ENCODE measurements around the gene FTH1. TPM values are rescaled to one million over a fixed set of nuclear protein-coding genes. Genes with fewer than 3 reads are reported as not detected.

Gene FTH1
- total RNA-seq, 2 donors from 2014 or later: 5,286 to 5,395 TPM

DNA sequence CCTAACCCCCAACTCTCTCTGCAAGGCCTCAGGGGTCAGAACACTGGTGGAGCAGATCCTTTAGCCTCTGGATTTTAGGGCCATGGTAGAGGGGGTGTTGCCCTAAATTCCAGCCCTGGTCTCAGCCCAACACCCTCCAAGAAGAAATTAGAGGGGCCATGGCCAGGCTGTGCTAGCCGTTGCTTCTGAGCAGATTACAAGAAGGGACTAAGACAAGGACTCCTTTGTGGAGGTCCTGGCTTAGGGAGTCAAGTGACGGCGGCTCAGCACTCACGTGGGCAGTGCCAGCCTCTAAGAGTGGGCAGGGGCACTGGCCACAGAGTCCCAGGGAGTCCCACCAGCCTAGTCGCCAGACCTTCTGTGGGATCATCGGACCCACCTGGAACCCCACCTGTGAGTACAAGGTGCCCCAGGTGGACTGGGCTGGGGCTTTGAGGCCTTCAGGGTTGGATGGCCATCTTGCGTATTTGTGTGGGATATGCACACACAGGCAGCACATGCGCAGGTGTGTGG is 17.3 kb downstream of the FTH1 start, which contains the start of gene BEST1:
Gene BEST1, plus strand, starts transcription at position 317 of the 513 bp plus-strand sequence. CDS start 1,456 bp downstream, outside the sequence.
- peak within 1 kb of the TSS; percentile 9 to 12 for H3K9ac ChIP-seq (ENCODE audit: low read depth in 2 of 2, low read length in 2 of 2)
- TF ChIP-seq, protein P1, sequence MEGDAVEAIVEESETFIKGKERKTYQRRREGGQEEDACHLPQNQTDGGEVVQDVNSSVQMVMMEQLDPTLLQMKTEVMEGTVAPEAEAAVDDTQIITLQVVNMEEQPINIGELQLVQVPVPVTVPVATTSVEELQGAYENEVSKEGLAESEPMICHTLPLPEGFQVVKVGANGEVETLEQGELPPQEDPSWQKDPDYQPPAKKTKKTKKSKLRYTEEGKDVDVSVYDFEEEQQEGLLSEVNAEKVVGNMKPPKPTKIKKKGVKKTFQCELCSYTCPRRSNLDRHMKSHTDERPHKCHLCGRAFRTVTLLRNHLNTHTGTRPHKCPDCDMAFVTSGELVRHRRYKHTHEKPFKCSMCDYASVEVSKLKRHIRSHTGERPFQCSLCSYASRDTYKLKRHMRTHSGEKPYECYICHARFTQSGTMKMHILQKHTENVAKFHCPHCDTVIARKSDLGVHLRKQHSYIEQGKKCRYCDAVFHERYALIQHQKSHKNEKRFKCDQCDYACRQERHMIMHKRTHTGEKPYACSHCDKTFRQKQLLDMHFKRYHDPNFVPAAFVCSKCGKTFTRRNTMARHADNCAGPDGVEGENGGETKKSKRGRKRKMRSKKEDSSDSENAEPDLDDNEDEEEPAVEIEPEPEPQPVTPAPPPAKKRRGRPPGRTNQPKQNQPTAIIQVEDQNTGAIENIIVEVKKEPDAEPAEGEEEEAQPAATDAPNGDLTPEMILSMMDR (IDR thresholded peaks at IDR 0.05): no peak
- H3K36me3 ChIP-seq: no peaks in the 10 kb centered on the region
- no peaks in the 10 kb centered on the region for H3K27me3 ChIP-seq
- H3K4me3 ChIP-seq: no peak within 1 kb of the TSS
- no peak within 1 kb of the TSS for H3K27ac ChIP-seq
- intact Hi-C loops (cut with DNase I): no loop called here
- no peaks in the 10 kb centered on the region for H3K4me1 ChIP-seq
- no peak for DNase-seq
- no peaks in the 10 kb centered on the region for H3K9me3 ChIP-seq

DNA sequence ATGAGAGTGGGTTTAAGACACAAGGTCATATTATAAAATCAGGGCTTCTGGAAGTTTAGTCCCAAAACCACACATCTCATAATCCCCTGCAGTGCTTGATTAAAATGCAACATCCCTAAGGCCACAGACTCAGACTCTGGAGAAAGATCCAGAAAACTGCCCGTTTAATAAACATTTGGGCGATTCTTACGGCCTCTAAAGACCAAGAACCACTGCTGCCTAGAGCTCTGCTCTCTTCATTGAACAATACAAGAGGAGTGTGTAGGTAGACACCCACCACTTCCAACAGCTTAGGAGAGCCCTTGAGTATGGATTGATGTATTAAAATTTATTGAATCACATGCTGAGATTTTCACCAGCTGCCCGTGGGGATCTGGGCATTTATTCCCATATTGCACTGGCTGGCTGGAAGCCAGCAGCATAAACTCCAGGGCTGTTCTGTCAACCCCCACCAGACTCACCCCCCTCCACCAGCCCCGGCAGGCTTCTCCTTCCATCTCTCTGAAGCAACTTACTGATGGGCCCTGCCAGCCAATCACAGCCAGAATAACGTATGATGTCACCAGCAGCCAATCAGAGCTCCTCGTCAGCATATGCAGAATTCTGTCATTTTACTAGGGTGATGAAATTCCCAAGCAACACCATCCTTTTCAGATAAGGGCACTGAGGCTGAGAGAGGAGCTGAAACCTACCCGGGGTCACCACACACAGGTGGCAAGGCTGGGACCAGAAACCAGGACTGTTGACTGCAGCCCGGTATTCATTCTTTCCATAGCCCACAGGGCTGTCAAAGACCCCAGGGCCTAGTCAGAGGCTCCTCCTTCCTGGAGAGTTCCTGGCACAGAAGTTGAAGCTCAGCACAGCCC is 18.0 kb downstream of the FTH1 start:
- H3K9me3 ChIP-seq: no peaks in the 10 kb centered on the region
- H3K36me3 ChIP-seq: no peaks in the 10 kb centered on the region
- peak overlapping the region; percentile 9 to 12 for H3K9ac ChIP-seq (ENCODE audit: low read depth in 2 of 2, low read length in 2 of 2)
- TF ChIP-seq, protein P1 (IDR thresholded peaks at IDR 0.05): no peak
- no peaks in the 10 kb centered on the region for H3K4me1 ChIP-seq
- peak; percentile 50 for DNase-seq
- H3K27ac ChIP-seq: no peak overlapping the region
- H3K4me3 ChIP-seq: no peak overlapping the region
- intact Hi-C loops (cut with DNase I): loop anchor here (5.0 kb wide), 2 partner anchors 108 to 152 kb away; no protein-coding TSS in a partner anchor
- no peaks in the 10 kb centered on the region for H3K27me3 ChIP-seq

DNA sequence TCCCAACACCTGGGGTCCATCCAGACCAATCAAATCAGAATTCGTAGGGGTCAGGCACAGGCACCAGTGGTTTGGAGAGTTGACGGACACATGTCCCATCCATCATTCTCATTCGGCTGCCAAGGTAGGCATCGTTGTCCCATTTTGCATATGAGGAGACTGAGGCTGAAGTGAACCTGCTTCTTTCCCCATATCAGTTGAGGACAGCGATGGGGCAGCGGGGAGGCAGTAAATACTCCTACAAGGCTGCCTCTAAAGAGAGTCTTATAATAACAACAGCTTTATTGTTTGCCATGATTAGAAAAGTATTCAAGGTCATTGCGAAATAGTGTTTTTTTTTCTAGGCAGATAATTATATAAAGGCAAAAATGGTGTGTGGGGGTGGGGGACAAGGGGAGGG is 18.9 kb downstream of the FTH1 start:
- H3K36me3 ChIP-seq: no peaks in the 10 kb centered on the region
- no peaks in the 10 kb centered on the region for H3K4me1 ChIP-seq
- no peak overlapping the region for H3K9ac ChIP-seq (ENCODE audit: low read depth in 2 of 2, low read length in 2 of 2)
- no peaks in the 10 kb centered on the region for H3K27me3 ChIP-seq
- no peak for DNase-seq
- TF ChIP-seq, protein P1 (IDR thresholded peaks at IDR 0.05): no peak
- H3K27ac ChIP-seq: no peak overlapping the region
- intact Hi-C loops (cut with DNase I): loop anchor here (5.0 kb wide), 2 partner anchors 109 to 151 kb away; no protein-coding TSS in a partner anchor
- H3K4me3 ChIP-seq: no peak overlapping the region
- H3K9me3 ChIP-seq: no peaks in the 10 kb centered on the region

DNA sequence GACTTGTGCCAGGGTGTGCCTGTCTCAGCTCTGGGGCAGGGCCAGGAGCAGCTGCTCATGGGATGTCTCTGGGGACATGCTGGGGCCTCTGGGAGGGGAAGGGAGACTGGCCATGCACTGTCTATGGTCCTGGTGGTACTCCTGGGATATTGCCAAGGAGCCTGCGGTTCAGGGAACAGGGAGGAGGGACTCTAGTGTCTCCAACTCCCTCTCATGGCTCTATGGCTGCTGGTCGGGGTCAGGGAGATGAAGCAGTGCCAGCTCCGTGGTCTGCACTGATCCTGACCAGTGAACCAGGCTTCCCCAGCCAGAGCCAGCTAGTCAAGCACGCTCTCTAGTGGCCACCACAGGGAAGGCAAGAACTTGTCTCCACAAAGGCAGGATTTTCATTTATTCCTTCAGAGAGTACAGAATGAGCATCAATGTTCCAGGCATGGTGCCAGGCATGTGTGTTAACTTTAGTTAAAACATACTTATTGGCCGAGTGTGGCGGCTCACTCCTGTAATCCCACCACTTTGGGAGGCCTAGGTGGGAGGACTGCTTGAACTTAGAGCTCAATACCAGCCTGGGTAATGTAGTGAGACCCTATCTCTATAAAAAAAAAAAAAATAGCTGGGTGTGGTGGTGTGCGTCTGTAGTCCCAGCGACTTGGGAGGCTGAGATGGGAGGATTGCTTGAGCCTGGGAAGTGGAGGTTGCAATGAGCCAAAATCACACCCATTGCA is 19.8 kb downstream of the FTH1 start:
- H3K27ac ChIP-seq: no peak overlapping the region

More for the DNA sequence above, 19.8 kb downstream of the FTH1 start:
- TF ChIP-seq, protein P1 (IDR thresholded peaks at IDR 0.05): peak; percentile 86
- H3K9me3 ChIP-seq: no peaks in the 10 kb centered on the region
- no peaks in the 10 kb centered on the region for H3K27me3 ChIP-seq
- DNase-seq: peak; percentile 86
- H3K36me3 ChIP-seq: no peaks in the 10 kb centered on the region
- H3K9ac ChIP-seq (ENCODE audit: low read depth in 2 of 2, low read length in 2 of 2): no peak overlapping the region
- H3K4me1 ChIP-seq: no peaks in the 10 kb centered on the region
- intact Hi-C loops (cut with DNase I): loop anchor here (2.0 to 5.0 kb wide), 3 partner anchors 49 to 150 kb away; no protein-coding TSS in a partner anchor
- H3K4me3 ChIP-seq: no peak overlapping the region

Data from colonic mucosa (tissue), 4 donors.